NB4 (cell line): Measurements from ENCODE around the gene SNX17.

Experiments
- CTCF ChIP-seq: IDR thresholded peaks from one replicate; pipeline ENCODE4 v1.5.1; 2012; ENCODE audit warnings: low read depth, low read length
- MAX ChIP-seq: IDR thresholded peaks from 2 replicates; pipeline ENCODE4 v1.6.1; 2011; ENCODE audit warnings: low read depth, low read length
- POLR2A ChIP-seq: IDR thresholded peaks from 2 replicates; pipeline ENCODE4 v1.6.1; 2011; ENCODE audit warnings: mild to moderate bottlenecking; ENCODE audit not compliant: insufficient read length; ENCODE audit errors: extremely low read depth

GRCh38 chr2:27422958-27423357 lies 52.5 kb downstream of the SNX17 start:
- TF ChIP-seq CTCF (no peak), MAX (no peak), POLR2A (no peak)
